ENCODE measurements around the gene SETD1A.
A peak's percentile ranks its signal among the peaks of the same experiment; 100 is the strongest.
"Not testable (repeated sequence)": the region's sequence is repeated elsewhere in the genome, so short reads cannot be mapped to it uniquely, and the experiment has no call there.

SETD1A gene

GRCh38 chr16:30928390-30928789, 29.2 kb upstream of the SETD1A start:
- DNase-seq = no peak

DNA sequence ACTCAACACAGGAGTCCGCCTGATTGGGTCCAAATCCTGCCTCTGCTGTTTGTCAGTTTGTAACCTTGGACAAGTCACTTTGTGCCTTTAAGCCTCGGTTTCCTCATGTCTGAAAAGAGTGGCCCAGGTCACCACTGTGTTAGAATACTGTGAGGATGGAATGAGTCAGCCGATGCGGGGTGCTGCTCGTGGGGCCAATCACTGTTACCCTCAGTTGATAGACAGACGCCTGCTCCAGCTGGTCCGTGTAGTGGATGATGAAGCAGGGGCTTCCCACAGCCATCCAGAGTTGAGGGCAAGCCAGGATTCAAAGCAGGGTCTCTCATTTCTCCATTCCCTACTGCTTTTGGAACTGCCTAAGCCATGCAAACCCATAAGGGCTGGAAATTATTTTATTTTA, 28.4 kb upstream of the SETD1A start:
- DNase-seq = no peak

DNA sequence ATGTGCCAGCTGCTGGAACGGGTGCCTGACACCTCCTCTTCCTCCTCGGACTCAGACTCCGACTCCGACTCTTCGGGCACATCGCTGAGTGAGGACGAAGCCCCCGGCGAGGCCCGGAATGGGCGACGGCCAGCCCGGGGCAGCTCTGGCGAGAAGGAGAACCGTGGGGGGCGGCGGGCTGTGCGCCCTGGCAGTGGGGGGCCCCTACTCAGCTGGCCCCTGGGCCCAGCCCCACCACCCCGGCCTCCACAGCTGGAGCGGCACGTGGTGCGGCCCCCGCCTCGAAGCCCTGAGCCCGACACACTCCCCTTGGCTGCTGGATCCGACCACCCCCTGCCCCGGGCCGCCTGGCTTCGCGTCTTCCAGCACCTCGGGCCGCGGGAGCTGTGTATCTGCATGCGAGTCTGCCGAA, 27.4 kb upstream of the SETD1A start:
- DNase-seq = no peak

GRCh38 chr16:30931068-30931650, 26.4 kb upstream of the SETD1A start:
- DNase-seq = no peak

GRCh38 chr16:30934827-30935557, 22.6 kb upstream of the SETD1A start:
- DNase-seq = no peak

DNA sequence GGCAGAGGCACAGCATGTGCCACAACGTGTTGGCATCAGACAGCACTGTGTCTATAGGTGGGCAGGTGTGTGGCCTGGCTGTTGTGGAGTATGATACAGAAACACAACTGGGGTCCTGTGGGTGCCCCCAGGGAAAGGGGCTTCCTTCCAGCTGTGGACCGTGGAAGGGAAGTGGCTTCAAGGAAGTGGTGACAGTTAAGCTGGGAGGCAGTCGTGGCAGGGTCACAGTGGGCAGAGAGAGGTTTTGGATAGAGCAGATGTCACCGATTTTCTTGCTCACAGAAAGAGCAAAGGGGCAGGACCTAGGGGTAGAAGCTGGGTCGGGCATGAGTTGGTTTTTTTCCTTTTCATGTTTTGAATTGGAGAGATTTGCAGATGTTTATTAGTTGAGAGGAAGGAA, 19.9 kb upstream of the SETD1A start:
- no peak for DNase-seq

DNA sequence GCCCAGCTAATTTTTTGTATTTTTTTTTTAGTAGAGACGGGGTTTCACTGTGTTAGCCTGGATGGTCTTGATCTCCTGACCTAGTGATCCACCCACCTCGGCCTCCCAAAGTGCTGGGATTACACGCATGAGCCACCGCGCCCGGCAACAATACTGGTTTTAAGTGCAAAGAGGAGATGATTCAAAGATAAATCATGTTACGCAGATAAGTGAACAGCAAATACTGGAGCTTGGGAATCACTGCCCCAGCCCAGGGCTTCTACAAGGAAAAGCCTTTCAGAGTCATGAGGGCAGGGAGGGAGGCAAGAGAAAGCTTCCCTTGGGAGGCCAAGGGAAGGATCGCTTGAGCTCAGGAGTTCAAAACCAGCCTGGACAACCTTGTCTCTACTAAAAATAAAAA, 18.0 kb upstream of the SETD1A start:
- not testable (repeated sequence) for DNase-seq

DNA sequence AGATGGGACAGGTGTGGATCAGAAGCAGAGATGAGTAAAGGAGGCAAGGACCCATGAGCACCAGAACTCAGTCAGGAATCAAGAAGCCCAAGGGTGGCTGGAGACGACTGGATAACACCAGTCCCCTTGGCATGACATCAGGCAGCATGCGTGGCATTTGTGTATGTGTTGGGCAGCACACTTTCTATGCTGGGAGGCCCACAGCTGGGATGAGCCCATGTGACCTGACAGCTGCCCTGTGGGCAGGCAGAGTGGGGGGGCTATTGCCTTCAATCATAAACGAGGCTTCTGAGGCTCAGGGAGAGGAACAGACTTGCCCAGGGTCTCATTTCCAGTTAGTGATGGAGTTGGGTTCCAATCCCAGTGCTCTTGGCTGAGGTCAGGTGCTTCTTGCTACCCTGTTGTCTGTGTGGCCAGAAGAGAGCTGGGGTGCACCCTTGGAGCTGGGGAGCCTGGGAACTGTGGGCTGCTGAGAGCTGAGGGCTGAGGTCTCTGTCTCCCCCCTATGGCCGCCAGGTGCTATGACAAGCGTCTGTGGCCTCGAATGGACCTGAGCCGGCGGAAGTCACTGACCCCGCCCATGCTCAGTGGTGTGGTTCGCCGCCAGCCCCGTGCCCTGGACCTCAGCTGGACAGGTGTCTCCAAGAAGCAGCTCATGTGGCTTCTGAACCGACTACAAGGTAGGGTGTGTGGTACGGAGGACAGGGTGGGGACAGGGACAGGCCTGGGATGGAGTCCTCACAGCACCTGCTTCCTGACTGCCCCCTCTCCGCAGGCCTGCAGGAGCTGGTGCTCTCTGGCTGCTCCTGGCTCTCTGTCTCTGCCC, 15.7 kb upstream of the SETD1A start:
- peak; percentile 62 for DNase-seq

DNA sequence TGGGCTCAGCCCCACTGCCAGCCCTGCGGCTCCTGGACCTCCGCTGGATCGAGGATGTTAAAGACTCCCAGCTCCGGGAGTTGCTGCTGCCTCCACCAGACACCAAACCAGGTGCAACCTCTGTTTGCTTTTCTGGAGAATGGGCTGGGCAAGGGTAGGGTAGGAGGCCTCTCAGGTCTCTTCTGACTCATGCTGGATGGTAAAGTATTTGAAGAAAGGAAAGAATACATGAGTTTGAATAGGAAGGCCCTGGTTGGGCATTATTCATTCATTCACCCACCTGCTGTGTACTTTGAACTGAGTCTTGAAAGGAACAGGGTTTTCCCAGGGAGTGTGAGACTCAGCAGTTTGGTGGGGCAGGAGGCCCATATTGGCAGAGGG, 15.1 kb upstream of the SETD1A start:
- no peak for DNase-seq

- DNase-seq = no peak
These were observed 13.2 kb upstream of the SETD1A start for GRCh38 chr16:30944352-30944751.

DNA sequence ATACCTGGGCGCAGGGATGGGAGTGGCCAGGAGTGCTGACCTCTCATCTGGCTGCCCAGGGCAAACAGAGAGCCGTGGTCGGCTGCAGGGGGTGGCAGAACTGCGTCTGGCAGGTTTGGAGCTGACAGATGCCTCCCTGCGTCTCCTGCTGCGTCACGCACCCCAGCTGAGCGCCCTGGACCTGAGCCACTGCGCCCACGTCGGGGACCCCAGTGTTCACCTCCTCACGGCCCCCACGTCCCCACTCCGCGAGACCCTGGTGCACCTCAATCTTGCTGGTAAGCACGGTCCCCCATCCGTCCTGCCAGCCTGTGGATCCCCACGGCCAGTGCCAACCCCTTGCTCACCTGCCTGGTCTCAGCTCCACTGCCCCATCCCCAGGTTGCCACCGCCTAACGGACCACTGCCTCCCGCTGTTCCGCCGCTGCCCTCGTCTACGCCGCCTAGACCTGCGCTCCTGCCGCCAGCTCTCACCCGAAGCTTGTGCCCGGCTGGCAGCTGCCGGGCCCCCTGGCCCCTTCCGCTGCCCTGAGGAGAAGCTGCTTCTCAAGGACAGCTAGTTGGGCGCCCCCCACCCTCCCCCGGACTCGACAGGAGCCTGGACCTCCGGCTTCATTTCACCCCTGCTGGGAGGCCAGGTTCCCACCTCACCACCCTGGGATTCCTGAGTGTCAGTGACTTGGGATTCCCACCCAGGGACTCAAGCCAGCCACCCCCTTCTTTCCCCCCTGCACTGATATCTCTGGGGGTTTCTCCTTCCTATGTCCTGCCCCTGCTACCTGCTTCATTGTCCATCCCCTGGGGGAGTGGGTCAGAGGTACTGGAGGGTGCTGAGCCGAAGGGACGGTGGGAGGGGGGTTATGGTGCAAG, 10.6 kb upstream of the SETD1A start:
- DNase-seq = no peak

DNA sequence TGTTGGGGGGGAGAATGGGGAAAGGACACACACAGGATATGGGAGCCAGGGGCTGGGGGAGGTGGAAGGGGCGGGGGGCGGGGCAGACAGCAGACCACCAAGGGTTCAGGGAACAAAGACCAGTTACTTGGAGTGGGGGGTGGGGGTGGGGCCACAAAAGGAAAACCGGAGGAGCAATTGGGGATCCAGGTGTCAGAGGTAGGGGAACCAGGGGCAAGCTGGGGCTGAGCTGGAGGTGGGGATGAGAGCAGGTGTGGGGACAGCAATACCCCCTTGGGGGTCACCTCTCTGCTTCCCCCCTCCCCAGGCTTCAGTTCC, 10.1 kb upstream of the SETD1A start:
- DNase-seq = no peak

- DNase-seq = peak; percentile 90
These were observed 9.5 kb upstream of the SETD1A start for GRCh38 chr16:30947859-30948666.

DNA sequence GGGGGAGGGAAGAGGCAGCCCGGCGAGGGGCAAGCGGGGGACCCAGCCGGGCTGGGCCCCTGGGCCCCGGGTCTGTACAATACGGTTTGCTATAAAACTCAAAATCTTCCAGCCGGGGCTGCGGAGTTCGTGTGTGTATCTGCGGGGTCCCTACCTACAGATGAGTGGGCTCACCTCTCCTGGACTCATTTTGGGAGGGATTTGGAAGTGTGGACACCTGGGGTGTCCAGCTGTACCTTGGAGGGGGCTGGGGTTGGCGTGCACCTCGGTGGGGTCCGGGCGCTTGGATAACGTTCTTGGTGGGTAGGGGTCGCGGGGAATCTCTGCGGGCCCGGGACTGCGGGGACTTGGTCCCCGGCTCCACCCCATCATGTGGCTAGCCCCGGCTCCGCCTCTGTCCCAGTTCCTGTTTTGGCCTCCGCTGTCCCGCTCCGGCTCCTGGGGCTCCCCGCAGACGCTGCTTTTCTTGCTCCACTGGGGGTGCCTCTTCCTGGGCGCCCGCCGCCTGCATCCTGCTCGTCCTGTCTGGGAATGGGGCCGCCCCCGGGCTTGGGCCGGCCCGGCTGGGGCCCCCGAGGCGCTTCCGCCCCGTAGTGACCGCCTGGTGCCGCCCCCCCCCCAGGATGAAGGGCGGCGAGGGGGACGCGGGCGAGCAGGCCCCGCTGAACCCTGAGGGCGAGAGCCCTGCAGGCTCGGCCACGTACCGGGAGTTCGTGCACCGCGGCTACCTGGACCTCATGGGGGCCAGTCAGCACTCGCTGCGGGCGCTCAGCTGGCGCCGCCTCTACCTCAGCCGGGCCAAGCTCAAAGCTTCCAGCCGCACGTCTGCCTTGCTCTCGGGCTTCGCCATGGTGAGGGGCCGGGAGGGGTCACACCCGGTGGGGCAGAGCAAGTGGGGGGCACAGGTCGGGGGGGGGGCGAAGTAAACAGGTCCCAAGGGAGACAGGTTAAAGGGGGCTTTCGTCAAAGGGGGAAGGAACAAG, 8.6 kb upstream of the SETD1A start, which contains the start of gene ORAI3:
Gene ORAI3 (plus strand): TSS at position 402 of the 983 bp plus-strand sequence. CDS start 222 bp downstream, at position 624.
- peak; percentile 88 for DNase-seq

- DNase-seq = no peak
These were observed 7.7 kb upstream of the SETD1A start for GRCh38 chr16:30949650-30950515.

DNA sequence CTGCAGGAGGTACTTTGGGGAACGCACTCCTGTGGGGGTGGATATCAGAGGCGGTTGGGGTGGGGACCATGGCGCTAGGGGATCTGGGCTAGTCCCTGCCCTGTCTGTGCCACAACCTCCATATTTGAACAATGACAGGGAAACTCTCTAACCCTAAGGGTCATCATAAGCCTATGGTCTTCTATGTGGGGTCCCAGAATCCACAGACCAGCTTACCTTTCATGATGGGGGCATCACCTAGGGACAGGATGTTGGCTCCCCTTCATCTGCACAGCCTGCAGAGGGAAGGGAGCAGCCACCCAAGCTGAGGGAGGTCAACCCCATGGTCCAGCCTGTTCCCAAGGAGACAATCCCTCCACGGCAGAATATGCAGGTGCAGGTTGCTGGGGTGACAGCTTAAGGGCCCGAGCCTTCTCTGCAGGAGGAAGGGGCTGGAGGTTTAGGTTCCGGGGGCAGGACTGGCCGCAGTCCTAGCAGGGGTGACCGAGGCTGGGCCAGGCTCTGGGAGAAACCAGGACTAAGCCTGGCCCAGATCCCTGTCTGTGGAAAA, 7.0 kb upstream of the SETD1A start:
- no peak for DNase-seq

DNA sequence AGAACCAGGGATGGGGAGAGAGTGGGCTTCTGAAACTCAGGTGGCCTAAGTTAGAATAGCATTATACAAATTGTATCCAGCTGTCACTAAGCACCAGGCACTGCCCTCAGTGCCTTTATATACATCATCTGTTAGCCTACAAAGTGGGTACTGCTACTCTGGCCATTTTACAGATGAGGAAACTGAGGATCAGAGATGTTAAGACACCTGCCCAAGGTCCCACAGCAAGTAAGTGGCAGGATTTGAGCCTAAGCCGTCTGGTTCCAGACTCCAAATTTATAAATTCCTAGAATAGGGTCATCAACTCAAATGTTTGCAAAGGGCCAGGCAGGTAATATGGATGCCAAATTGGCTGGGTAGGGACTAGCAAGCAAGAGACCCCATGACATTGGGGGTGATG, 6.4 kb upstream of the SETD1A start:
- DNase-seq = no peak

DNA sequence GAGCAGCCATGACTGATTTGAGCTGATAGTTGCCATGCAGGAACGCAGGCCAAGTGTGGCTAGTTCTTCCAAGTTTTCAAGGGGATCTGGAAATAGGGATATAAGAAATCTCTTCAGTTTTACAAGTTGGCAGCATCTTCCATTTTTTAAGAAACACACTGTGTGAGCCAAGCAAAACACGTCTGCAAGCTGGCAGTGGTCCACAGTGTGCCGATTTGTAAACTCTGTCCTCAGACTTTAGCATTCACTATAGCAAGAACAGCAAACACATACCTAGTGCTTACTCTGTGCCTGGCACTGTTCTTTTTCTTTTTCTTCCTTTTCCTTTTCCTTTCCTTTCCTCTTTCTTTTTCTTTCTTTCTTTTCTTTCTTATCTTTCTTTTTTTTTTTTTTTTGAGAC, 5.8 kb upstream of the SETD1A start:
- DNase-seq = no peak

DNA sequence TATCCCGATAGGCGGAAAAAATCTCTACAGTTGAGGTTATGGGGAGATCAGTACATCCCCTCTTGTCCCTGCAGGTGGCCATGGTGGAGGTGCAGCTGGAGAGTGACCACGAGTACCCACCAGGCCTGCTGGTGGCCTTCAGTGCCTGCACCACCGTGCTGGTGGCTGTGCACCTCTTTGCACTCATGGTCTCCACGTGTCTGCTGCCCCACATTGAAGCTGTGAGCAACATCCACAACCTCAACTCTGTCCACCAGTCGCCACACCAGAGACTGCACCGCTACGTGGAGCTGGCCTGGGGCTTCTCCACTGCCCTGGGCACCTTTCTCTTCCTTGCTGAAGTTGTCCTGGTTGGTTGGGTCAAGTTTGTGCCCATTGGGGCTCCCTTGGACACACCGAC, 4.4 kb upstream of the SETD1A start:
- DNase-seq = no peak
